GM19468 (cell line): Measurements from ENCODE around the gene HOXC6.

Experiments
- ATAC-seq: cut with Tn5 transposase; IDR thresholded peaks from one replicate; pipeline ENCODE4 v1.9.1; 2021; ENCODE audit warnings: mild to moderate bottlenecking, moderate library complexity, moderate number of reproducible peaks; ENCODE audit not compliant: unreplicated experiment; ENCODE audit errors: extremely low read depth

HOXC6 gene

GRCh38 chr12:54012631-54013409, 15.4 kb upstream of the HOXC6 start:
- no peak for ATAC-seq

GRCh38 chr12:54014377-54015017, 13.7 kb upstream of the HOXC6 start:
- no peak for ATAC-seq

- ATAC-seq = no peak
Measured at GRCh38 chr12:54015018-54015931, 13.0 kb upstream of the HOXC6 start.

- ATAC-seq = no peak
Measured at GRCh38 chr12:54016051-54016450, 12.2 kb upstream of the HOXC6 start.

- no peak for ATAC-seq
Measured at GRCh38 chr12:54016478-54016964, 11.7 kb upstream of the HOXC6 start.

- no peak for ATAC-seq
Measured at GRCh38 chr12:54017027-54017788, 11.0 kb upstream of the HOXC6 start.

GRCh38 chr12:54017878-54018467, 10.3 kb upstream of the HOXC6 start:
- ATAC-seq = peak; percentile 58

- ATAC-seq = no peak
Measured at GRCh38 chr12:54018468-54018984, 9.7 kb upstream of the HOXC6 start.

- ATAC-seq = no peak
Measured at GRCh38 chr12:54019091-54019811, 9.0 kb upstream of the HOXC6 start.

GRCh38 chr12:54019924-54020590, 8.2 kb upstream of the HOXC6 start:
- ATAC-seq = no peak

- no peak for ATAC-seq
Measured at GRCh38 chr12:54020591-54021405, 7.4 kb upstream of the HOXC6 start.

GRCh38 chr12:54021432-54022013, 6.7 kb upstream of the HOXC6 start:
- no peak for ATAC-seq

GRCh38 chr12:54022960-54023884, 5.0 kb upstream of the HOXC6 start:
- ATAC-seq = no peak

GRCh38 chr12:54024127-54024526, 4.1 kb upstream of the HOXC6 start:
- no peak for ATAC-seq

- ATAC-seq = no peak
Measured at GRCh38 chr12:54024581-54025305, 3.5 kb upstream of the HOXC6 start.
